Measurements from ENCODE around the gene DSTN. TPM values are rescaled to one million over a fixed set of nuclear protein-coding genes. Genes with fewer than 3 reads are reported as not detected.

The DSTN gene
- total and polyA plus RNA-seq, 9 of the 15 experiments (the other 6 are each of a cell fraction or from before 2014, with no cell fraction given) = 25.7 to 88.3 (median 61.0) TPM

GRCh38 chr20:17646209-17646960 is 76.5 kb downstream of the DSTN start:
- ATAC-seq (no peak), DNase-seq (ENCODE audit: extremely low read depth in 1 of 4, low spot score in 3 of 4) (no peak), FAIRE-seq (no peak)
- no peak overlapping the region for H2AFZ ChIP-seq (ENCODE audit: low read depth, low read length)
- no peak overlapping the region for H3K27ac ChIP-seq (ENCODE audit: extremely low read depth, low read depth, low read length)
- 51% methylated on average over 12 of the region's 14 CpGs for WGBS (ENCODE audit: insufficient coverage, low coverage, missing lambda C conversion rate)
- H3K4me2 ChIP-seq (ENCODE audit: insufficient read depth, low read length) = no peak overlapping the region
- H3K9me3 ChIP-seq (replicated peaks; ENCODE audit: control insufficient read depth, insufficient read depth, low read depth, low read length) = no peaks in the 10 kb centered on the region
- CTCF ChIA-PET (ENCODE audit: low intra/inter-chr PET ratio) = no interaction called here
- intact Hi-C loops (cut with micrococcal nuclease) = no loop called here
- H3K9ac ChIP-seq (ENCODE audit: insufficient read depth in 1 of 2, low read depth in 2 of 2, low read length in 2 of 2) = peak overlapping the region in 1 of 2 experiments; percentile 45; a peak in 2 of 4 replicates
- in situ Hi-C loops (cut with MboI) = no loop called here
- no TSS peak for BruUV-seq (replicated peaks)
- no peaks in the 10 kb centered on the region; the same call in 2 of the 3 replicates for H3K79me2 ChIP-seq (ENCODE audit: control insufficient read depth, insufficient read depth, low read length)
- no peak overlapping the region for H3K4me3 ChIP-seq
- POLR2A ChIA-PET = no interaction called here
- peaks cover 4% of the 10 kb centered on the region for H3K9me1 ChIP-seq (ENCODE audit: control insufficient read depth, insufficient read depth, low read length)
- no peak for TF ChIP-seq CBX1 (IDR thresholded peaks at IDR 0.05; ENCODE audit: low read depth)
- TF ChIP-seq E2F6 (IDR thresholded peaks at IDR 0.05; ENCODE audit: borderline replicate concordance in 1 of 2, extremely low read depth in 1 of 2, insufficient read depth in 1 of 2, insufficient read length in 1 of 2, low read depth in 1 of 2, low read length in 1 of 2, poor library complexity in 1 of 2, severe bottlenecking in 1 of 2) = no peak
- H3K27me3 ChIP-seq (ENCODE audit: control insufficient read depth in 2 of 2, insufficient read depth in 2 of 2, low read length in 2 of 2) = no peaks in the 10 kb centered on the region
- H4K20me1 ChIP-seq (replicated peaks; ENCODE audit: control insufficient read depth, insufficient read depth, low read length) = peaks cover 6% of the 10 kb centered on the region
- peaks cover 0 to 15% of the 10 kb centered on the region in 2 experiments; a peak in 2 of 5 replicates for H3K4me1 ChIP-seq (replicated peaks in 1 of 2; ENCODE audit: control insufficient read depth in 2 of 2, insufficient read depth in 2 of 2, low read length in 2 of 2)
- H3K36me3 ChIP-seq (ENCODE audit: control insufficient read depth, insufficient read depth, low read length) = 0 out of 3 replicates have a peak, but pooled peaks cover 3% of the 10 kb centered on the region

- Histone ChIP-seq H3K9ac (ENCODE audit: insufficient read depth in 1 of 2, low read depth in 2 of 2, low read length in 2 of 2) (no peak overlapping the region), H3K4me2 (ENCODE audit: insufficient read depth, low read length) (no peak overlapping the region), H3K27me3 (ENCODE audit: control insufficient read depth in 2 of 2, insufficient read depth in 2 of 2, low read length in 2 of 2) (no peaks in the 10 kb centered on the region), H3K4me1 (replicated peaks in 1 of 2; ENCODE audit: control insufficient read depth in 2 of 2, insufficient read depth in 2 of 2, low read length in 2 of 2) (peaks cover 0 to 15% of the 10 kb centered on the region in 2 experiments; a peak in 2 of 5 replicates), H3K36me3 (ENCODE audit: control insufficient read depth, insufficient read depth, low read length) (no peaks in the 10 kb centered on the region), H3K9me1 (ENCODE audit: control insufficient read depth, insufficient read depth, low read length) (peaks cover 4% of the 10 kb centered on the region), H4K20me1 (replicated peaks; ENCODE audit: control insufficient read depth, insufficient read depth, low read length) (peaks cover 6% of the 10 kb centered on the region), H3K79me2 (ENCODE audit: control insufficient read depth, insufficient read depth, low read length) (no peaks in the 10 kb centered on the region; the same call in 2 of the 3 replicates), H3K4me3 (no peak overlapping the region), H3K27ac (ENCODE audit: extremely low read depth, low read depth, low read length) (no peak overlapping the region), H2AFZ (ENCODE audit: low read depth, low read length) (no peak overlapping the region), H3K9me3 (replicated peaks; ENCODE audit: control insufficient read depth, insufficient read depth, low read depth, low read length) (no peaks in the 10 kb centered on the region)
- intact Hi-C loops (cut with micrococcal nuclease) (no loop called here), in situ Hi-C loops (cut with MboI) (no loop called here)
- DNase-seq (ENCODE audit: extremely low read depth in 1 of 4, low spot score in 3 of 4) (no peak), ATAC-seq (no peak), FAIRE-seq (no peak)
- 74% methylated on average over 5 of the region's 5 CpGs for WGBS (ENCODE audit: insufficient coverage, low coverage, missing lambda C conversion rate)
- POLR2A ChIA-PET = no interaction called here
- BruUV-seq (replicated peaks) = no TSS peak
- CTCF ChIA-PET (ENCODE audit: low intra/inter-chr PET ratio) = no interaction called here
- TF ChIP-seq RBM17 (IDR thresholded peaks at IDR 0.05; ENCODE audit: borderline replicate concordance, low read depth, low read length) (no peak), TCF15 (CRISPR knock-in tag; IDR thresholded peaks at IDR 0.05) (no peak), SMARCA4 (IDR thresholded peaks at IDR 0.05) (no peak), ZNF23 (CRISPR knock-in tag; IDR thresholded peaks at IDR 0.05) (no peak), ZNF785 (CRISPR knock-in tag; IDR thresholded peaks at IDR 0.05) (no peak), HCFC1 (IDR thresholded peaks at IDR 0.05; ENCODE audit: low read depth, low read length) (no peak), NR2C1 (IDR thresholded peaks at IDR 0.05) (no peak), NR2C1 (tag; IDR thresholded peaks at IDR 0.05) (no peak), ATF2 (CRISPR knock-in tag; IDR thresholded peaks at IDR 0.05) (no peak), ZNF699 (CRISPR knock-in tag; IDR thresholded peaks at IDR 0.05; ENCODE audit: insufficient replicate concordance) (no peak), POLR2B (IDR thresholded peaks at IDR 0.05; ENCODE audit: low read depth, partially characterized antibody) (no peak)
Observed at GRCh38 chr20:17646961-17647301, 77.1 kb downstream of the DSTN start.
